ENCODE measurements around the gene LGI1. TPM values are rescaled to one million over a fixed set of nuclear protein-coding genes. Genes with fewer than 3 reads are reported as not detected.

LGI1 gene
- polyA plus RNA-seq (2013), result not detected

DNA sequence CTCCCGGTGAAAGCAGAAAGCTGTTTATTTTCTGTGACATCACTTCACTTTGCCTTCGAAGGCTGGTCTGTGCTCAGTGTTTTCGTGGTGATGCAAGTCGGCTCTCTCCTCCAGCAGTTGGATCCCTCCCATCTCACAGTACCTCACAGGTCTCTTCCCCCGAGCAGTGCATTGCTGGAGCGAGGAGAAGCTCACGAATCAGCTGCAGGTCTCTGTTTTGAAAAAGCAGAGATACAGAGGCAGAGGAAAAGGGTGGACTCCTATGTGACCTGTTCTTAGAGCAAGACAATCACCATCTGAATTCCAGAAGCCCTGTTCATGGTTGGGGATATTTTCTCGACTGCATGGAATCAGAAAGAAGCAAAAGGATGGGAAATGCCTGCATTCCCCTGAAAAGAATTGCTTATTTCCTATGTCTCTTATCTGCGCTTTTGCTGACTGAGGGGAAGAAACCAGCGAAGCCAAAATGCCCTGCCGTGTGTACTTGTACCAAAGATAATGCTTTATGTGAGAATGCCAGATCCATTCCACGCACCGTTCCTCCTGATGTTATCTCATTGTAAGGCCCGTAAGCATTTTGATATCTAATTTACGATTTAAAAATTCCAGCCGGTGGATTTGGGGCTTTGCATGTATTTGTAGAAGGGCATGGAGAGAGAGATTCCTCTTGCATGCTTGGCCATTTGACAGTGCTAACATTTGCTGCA, at the start of gene LGI1:
TSS of gene LGI1 (plus strand) at position 136 of the 707 bp plus-strand sequence. CDS start at position 345, 209 bp downstream.
- H3K27ac ChIP-seq (ENCODE audit: insufficient read depth in 1 of 2, low read depth in 1 of 2, low read length in 2 of 2, poor library complexity in 1 of 2, severe bottlenecking in 2 of 2), result no peak within 1 kb of the TSS
- H3K4me1 ChIP-seq (ENCODE audit: control extremely low read depth in 1 of 4, control insufficient read depth in 4 of 4, insufficient read depth in 4 of 4, low read length in 3 of 4), result peaks cover 0 to 5% (median 0%) of the 10 kb centered on the region in 4 experiments
- H3K27me3 ChIP-seq (replicated peaks in 2 of 5; ENCODE audit: control insufficient read depth in 4 of 5, insufficient read depth in 5 of 5, low read length in 4 of 5), result peaks cover 6 to 58% (median 39%) of the 10 kb centered on the region in 5 experiments
- WGBS (ENCODE audit: insufficient coverage), result 18% methylated on average over 9 of the region's 16 CpGs
- no peak within 1 kb of the TSS for H3K4me3 ChIP-seq (ENCODE audit: control insufficient read depth in 1 of 7, extremely low read depth in 1 of 7, insufficient read depth in 4 of 7, low read depth in 2 of 7, low read length in 6 of 7)
- ChIA-PET POLR2A (interaction anchor here (0.5 kb wide), 1 partner anchor 1872 kb away, joined by 5 read pairs; no protein-coding TSS in a partner anchor), CTCF (no interaction called here)
- H3K36me3 ChIP-seq (ENCODE audit: control insufficient read depth in 4 of 4, insufficient read depth in 4 of 4, low read length in 3 of 4), result no peaks in the 10 kb centered on the region
- H3K9me3 ChIP-seq (ENCODE audit: control extremely low read depth in 1 of 5, control insufficient read depth in 4 of 5, insufficient read depth in 2 of 5, low read depth in 1 of 5, low read length in 4 of 5), result no peaks in the 10 kb centered on the region
- DNase-seq, result peak in 1 of 3 donors; percentile 3

DNA sequence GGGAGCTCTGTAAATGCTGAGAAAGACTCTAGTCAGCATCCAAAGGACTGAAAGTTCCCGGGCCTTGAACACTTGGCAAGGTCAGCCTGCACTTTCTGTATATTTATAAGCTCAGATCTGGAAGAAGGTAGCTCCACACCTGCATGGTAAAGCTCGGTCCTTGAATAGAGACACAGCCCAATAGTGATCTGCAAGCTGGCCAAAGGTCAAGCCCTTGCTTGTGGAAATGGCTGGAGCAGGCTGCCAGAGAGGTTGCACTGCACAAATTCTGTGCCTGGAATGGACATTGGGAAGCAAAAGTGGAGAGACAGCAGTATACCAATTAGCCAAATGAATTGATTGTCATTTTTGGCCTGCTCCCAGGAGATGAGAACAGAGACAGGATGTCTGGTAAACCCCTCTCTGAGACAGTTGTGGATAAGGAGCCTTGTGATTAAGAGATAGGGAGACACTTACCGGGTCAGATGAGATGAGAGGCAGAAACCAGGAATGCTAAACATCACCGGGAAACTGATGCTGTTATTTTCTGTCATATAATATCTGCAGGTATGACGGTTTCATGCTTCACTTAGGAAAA, 47.3 kb upstream of the LGI1 start:
- CTCF ChIA-PET, result interaction anchor here (1.9 kb wide), 1 partner anchor 9 kb away, joined by 4 read pairs; no protein-coding TSS in a partner anchor
- POLR2A ChIA-PET, result no interaction called here

DNA sequence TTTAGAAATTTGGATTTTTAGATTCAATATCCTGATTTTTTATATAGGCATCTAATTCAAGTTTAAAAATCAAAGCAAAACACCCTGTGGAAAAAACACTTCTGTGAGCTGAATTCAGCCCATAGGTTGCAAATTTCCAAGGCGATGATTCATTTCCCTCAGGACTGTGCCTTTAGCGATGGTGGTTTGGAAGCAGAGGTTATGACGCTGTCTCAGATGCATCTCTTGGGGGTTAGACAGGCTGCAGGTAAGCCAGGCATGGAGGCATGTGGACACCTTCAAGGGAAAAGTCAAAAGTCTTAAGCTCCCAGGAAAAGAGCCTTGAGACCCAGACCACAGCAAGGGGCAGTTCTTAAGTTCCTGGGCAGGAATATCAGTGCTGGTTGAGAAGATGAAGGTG, 45.8 kb upstream of the LGI1 start:
- CTCF ChIA-PET, result interaction anchor here (1.2 kb wide), 1 partner anchor 9 kb away, joined by 4 read pairs; the partner anchor contains the start of gene FRA10AC1
- H3K4me3 ChIP-seq (ENCODE audit: control insufficient read depth in 1 of 7, extremely low read depth in 1 of 7, insufficient read depth in 4 of 7, low read depth in 2 of 7, low read length in 6 of 7), result no peak overlapping the region

More for the DNA sequence above, 47.3 kb upstream of the LGI1 start:
- no peak overlapping the region for H3K27ac ChIP-seq (ENCODE audit: insufficient read depth in 1 of 2, low read depth in 1 of 2, low read length in 2 of 2, poor library complexity in 1 of 2, severe bottlenecking in 2 of 2)
- H3K9me3 ChIP-seq (ENCODE audit: control extremely low read depth in 1 of 5, control insufficient read depth in 4 of 5, insufficient read depth in 2 of 5, low read depth in 1 of 5, low read length in 4 of 5), result no peaks in the 10 kb centered on the region
- DNase-seq, result no peak
- no peaks in the 10 kb centered on the region for H3K36me3 ChIP-seq (ENCODE audit: control insufficient read depth in 4 of 4, insufficient read depth in 4 of 4, low read length in 3 of 4)
- no peaks in the 10 kb centered on the region for H3K4me1 ChIP-seq (ENCODE audit: control extremely low read depth in 1 of 4, control insufficient read depth in 4 of 4, insufficient read depth in 4 of 4, low read length in 3 of 4)
- no peak overlapping the region for H3K4me3 ChIP-seq (ENCODE audit: control insufficient read depth in 1 of 7, extremely low read depth in 1 of 7, insufficient read depth in 4 of 7, low read depth in 2 of 7, low read length in 6 of 7)
- 96% methylated on average over 5 of the region's 5 CpGs for WGBS (ENCODE audit: insufficient coverage)
- H3K27me3 ChIP-seq (replicated peaks in 2 of 5; ENCODE audit: control insufficient read depth in 4 of 5, insufficient read depth in 5 of 5, low read length in 4 of 5), result no peaks in the 10 kb centered on the region

DNA sequence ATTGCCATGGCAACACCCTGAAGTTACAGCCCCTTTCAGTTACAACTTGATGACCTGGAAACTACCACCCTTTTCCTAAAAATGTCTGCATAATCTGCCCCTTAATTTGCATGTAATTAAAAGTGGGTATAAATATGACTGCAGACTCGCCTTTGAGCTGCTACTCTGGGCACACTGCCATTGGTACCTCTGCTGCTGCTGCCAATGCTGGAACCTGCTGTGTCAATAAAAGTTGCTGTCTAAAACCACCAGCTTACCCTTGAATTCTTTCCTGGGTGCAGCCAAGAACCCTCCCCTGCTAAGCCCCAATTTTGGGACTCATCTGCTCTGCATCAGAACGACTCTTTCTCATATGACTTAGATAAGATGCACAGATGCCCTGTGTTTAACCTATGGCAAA, 45.1 kb upstream of the LGI1 start:
- Histone ChIP-seq H3K9me3 (ENCODE audit: control extremely low read depth in 1 of 5, control insufficient read depth in 4 of 5, insufficient read depth in 2 of 5, low read depth in 1 of 5, low read length in 4 of 5) (no peaks in the 10 kb centered on the region), H3K27ac (ENCODE audit: insufficient read depth in 1 of 2, low read depth in 1 of 2, low read length in 2 of 2, poor library complexity in 1 of 2, severe bottlenecking in 2 of 2) (no peak overlapping the region), H3K4me1 (ENCODE audit: control extremely low read depth in 1 of 4, control insufficient read depth in 4 of 4, insufficient read depth in 4 of 4, low read length in 3 of 4) (no peaks in the 10 kb centered on the region), H3K27me3 (replicated peaks in 2 of 5; ENCODE audit: control insufficient read depth in 4 of 5, insufficient read depth in 5 of 5, low read length in 4 of 5) (no peaks in the 10 kb centered on the region), H3K4me3 (ENCODE audit: control insufficient read depth in 1 of 7, extremely low read depth in 1 of 7, insufficient read depth in 4 of 7, low read depth in 2 of 7, low read length in 6 of 7) (no peak overlapping the region), H3K36me3 (ENCODE audit: control insufficient read depth in 4 of 4, insufficient read depth in 4 of 4, low read length in 3 of 4) (no peaks in the 10 kb centered on the region)
- ChIA-PET CTCF (interaction anchor here (1.2 kb wide), 1 partner anchor 10 kb away, joined by 4 read pairs; the partner anchor contains the start of gene FRA10AC1), POLR2A (no interaction called here)
- 80% methylated on average over 1 of the region's 2 CpGs for whole genome bisulfite sequencing (ENCODE audit: insufficient coverage)
- DNase-seq, result no peak

More for the DNA sequence above, 45.8 kb upstream of the LGI1 start:
- no peak for DNase-seq
- POLR2A ChIA-PET, result no interaction called here
- Histone ChIP-seq H3K9me3 (ENCODE audit: control extremely low read depth in 1 of 5, control insufficient read depth in 4 of 5, insufficient read depth in 2 of 5, low read depth in 1 of 5, low read length in 4 of 5) (no peaks in the 10 kb centered on the region), H3K36me3 (ENCODE audit: control insufficient read depth in 4 of 4, insufficient read depth in 4 of 4, low read length in 3 of 4) (no peaks in the 10 kb centered on the region), H3K4me1 (ENCODE audit: control extremely low read depth in 1 of 4, control insufficient read depth in 4 of 4, insufficient read depth in 4 of 4, low read length in 3 of 4) (no peaks in the 10 kb centered on the region), H3K27me3 (replicated peaks in 2 of 5; ENCODE audit: control insufficient read depth in 4 of 5, insufficient read depth in 5 of 5, low read length in 4 of 5) (no peaks in the 10 kb centered on the region), H3K27ac (ENCODE audit: insufficient read depth in 1 of 2, low read depth in 1 of 2, low read length in 2 of 2, poor library complexity in 1 of 2, severe bottlenecking in 2 of 2) (no peak overlapping the region)
- 94% methylated on average over 3 of the region's 3 CpGs for WGBS (ENCODE audit: insufficient coverage)

DNA sequence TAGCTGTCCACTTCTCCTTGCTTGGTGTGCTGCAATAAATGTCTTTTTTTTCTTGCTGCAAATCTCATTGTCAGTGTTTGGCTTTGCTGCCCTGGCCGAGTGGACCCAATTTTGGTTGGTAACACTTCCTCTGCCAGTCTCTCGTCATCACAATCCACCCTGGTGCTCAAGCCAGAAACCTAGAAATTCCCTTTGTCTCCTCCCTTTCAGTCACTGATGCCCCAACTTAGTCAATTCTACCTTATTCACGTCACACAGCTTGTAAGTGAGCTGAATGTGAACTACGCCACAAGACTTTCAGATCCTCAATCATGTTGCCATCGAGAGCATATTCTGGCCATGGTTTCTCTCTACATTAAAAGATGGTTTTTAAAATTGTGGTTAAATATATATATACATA, 42.4 kb upstream of the LGI1 start:
- ChIA-PET CTCF (no interaction called here), POLR2A (no interaction called here)
- H3K4me3 ChIP-seq (ENCODE audit: control insufficient read depth in 1 of 7, extremely low read depth in 1 of 7, insufficient read depth in 4 of 7, low read depth in 2 of 7, low read length in 6 of 7), result no peak overlapping the region
- H3K36me3 ChIP-seq (ENCODE audit: control insufficient read depth in 4 of 4, insufficient read depth in 4 of 4, low read length in 3 of 4), result no peaks in the 10 kb centered on the region
- DNase-seq, result no peak
- WGBS (ENCODE audit: insufficient coverage), result 96% methylated on average over 3 of the region's 5 CpGs
- no peak overlapping the region for H3K27ac ChIP-seq (ENCODE audit: insufficient read depth in 1 of 2, low read depth in 1 of 2, low read length in 2 of 2, poor library complexity in 1 of 2, severe bottlenecking in 2 of 2)
- H3K4me1 ChIP-seq (ENCODE audit: control extremely low read depth in 1 of 4, control insufficient read depth in 4 of 4, insufficient read depth in 4 of 4, low read length in 3 of 4), result peaks cover 0 to 8% (median 7%) of the 10 kb centered on the region in 4 experiments
- H3K9me3 ChIP-seq (ENCODE audit: control extremely low read depth in 1 of 5, control insufficient read depth in 4 of 5, insufficient read depth in 2 of 5, low read depth in 1 of 5, low read length in 4 of 5), result no peaks in the 10 kb centered on the region
- no peaks in the 10 kb centered on the region for H3K27me3 ChIP-seq (replicated peaks in 2 of 5; ENCODE audit: control insufficient read depth in 4 of 5, insufficient read depth in 5 of 5, low read length in 4 of 5)

DNA sequence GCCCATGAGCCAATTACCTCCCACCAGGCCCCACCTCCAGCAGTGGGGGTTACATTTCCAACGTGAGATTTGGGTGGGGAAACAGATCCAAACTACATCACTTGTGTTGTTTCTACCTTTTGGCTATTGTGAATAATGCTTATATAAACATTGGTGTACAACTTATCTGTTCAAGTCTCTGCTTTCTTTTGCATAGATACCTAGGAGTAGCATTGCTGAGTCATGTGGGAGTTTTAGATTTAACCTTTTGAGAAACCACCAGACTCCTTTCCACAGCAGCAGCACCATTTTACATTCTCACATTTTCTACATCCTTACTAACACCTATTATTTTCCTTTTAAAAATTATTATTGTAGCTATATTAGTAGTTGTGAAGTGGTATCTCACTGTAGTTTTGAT, 41.0 kb upstream of the LGI1 start:
- no peaks in the 10 kb centered on the region for H3K27me3 ChIP-seq (replicated peaks in 2 of 5; ENCODE audit: control insufficient read depth in 4 of 5, insufficient read depth in 5 of 5, low read length in 4 of 5)
- H3K9me3 ChIP-seq (ENCODE audit: control extremely low read depth in 1 of 5, control insufficient read depth in 4 of 5, insufficient read depth in 2 of 5, low read depth in 1 of 5, low read length in 4 of 5), result no peaks in the 10 kb centered on the region
- DNase-seq, result no peak
- H3K27ac ChIP-seq (ENCODE audit: insufficient read depth in 1 of 2, low read depth in 1 of 2, low read length in 2 of 2, poor library complexity in 1 of 2, severe bottlenecking in 2 of 2), result no peak overlapping the region
- H3K36me3 ChIP-seq (ENCODE audit: control insufficient read depth in 4 of 4, insufficient read depth in 4 of 4, low read length in 3 of 4), result no peaks in the 10 kb centered on the region
- CTCF ChIA-PET, result no interaction called here
- POLR2A ChIA-PET, result no interaction called here
- no peak overlapping the region for H3K4me3 ChIP-seq (ENCODE audit: control insufficient read depth in 1 of 7, extremely low read depth in 1 of 7, insufficient read depth in 4 of 7, low read depth in 2 of 7, low read length in 6 of 7)
- H3K4me1 ChIP-seq (ENCODE audit: control extremely low read depth in 1 of 4, control insufficient read depth in 4 of 4, insufficient read depth in 4 of 4, low read length in 3 of 4), result peaks cover 0 to 8% (median 7%) of the 10 kb centered on the region in 4 experiments
- no CpG with 5 or more reads among the region's 1 CpG for WGBS (ENCODE audit: insufficient coverage)

All from common myeloid progenitor, CD34-positive (primary cell).